NOMO-1 treated with dmso at 0.1 percent for 144 hours (cell line): ENCODE results near the gene SHISA6.

Experiments
- DNase-seq: peaks from one replicate; lab custom pipeline; 2025; ENCODE audit not compliant: unreplicated experiment; lab: John Stamatoyannopoulos, UW

The SHISA6 gene

GRCh38 chr17:11240841-11241610 is at the start of gene SHISA6:
Gene SHISA6 (plus strand): TSS chr17:11241213.
- no peak for DNase-seq

GRCh38 chr17:11195801-11196200 is 45.2 kb upstream of the SHISA6 start:
- no peak for DNase-seq

DNA sequence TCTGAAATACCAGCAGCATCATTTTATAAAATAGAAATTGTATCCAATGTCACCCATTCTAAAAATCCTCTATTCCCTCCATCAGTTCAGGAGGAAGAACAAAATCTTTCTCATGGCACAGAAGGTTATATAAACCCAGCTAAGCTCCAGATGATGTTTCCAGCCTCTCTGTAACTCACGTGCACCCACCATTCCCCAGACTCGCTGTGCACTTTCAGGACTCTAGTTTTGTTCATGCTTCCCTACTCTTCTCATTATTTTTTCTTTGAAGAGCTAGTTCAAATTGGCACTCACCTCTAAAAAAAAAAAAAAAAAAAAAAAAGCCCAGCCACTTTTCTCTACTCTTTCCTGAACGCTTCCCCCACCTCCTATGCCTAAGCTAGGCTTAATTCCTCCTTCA is 36.0 kb upstream of the SHISA6 start:
- no peak for DNase-seq

DNA sequence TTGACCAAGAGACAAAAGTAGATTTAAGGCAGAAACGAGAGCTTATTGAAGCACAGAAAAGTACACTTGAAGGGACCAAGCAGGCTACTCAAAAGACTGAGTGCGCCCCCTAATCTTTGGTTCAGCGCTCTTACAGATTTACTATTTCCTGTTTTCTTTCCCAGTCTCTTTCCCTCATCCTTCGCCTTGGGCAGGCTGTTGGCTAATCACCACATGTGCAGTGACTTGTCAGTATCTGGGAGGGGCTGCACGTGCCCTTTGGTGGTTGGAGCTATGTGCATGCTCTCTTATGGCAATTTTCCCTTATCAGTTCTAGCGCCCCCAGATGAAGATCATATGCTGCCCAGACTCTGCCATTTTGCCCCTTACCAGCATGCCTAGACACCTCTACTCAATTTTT is 35.4 kb upstream of the SHISA6 start:
- no peak for DNase-seq

GRCh38 chr17:11209906-11210305 is 31.1 kb upstream of the SHISA6 start:
- DNase-seq = no peak

GRCh38 chr17:11212792-11213191 is 28.2 kb upstream of the SHISA6 start:
- no peak for DNase-seq

GRCh38 chr17:11216976-11217375 is 24.0 kb upstream of the SHISA6 start:
- no peak for DNase-seq

DNA sequence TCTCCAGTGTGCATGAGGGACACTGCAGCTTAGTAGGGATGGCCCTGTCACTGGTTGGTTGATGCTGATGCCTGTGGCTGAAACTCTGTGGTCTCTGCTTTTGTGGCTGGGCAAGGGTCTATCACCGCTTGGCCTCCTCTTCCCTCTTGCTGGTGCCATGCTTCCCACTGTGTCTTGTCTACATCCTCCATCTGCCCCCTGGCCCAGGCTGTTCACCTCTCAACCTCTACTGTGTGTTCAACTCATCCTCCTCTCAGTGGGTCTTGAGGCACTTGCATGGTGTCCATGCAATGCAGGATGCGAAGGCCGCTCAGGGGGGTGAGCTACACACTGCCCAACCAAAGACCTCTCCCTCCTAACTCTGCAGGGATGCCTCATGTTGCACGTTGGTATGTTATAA is 19.8 kb upstream of the SHISA6 start:
- no peak for DNase-seq

DNA sequence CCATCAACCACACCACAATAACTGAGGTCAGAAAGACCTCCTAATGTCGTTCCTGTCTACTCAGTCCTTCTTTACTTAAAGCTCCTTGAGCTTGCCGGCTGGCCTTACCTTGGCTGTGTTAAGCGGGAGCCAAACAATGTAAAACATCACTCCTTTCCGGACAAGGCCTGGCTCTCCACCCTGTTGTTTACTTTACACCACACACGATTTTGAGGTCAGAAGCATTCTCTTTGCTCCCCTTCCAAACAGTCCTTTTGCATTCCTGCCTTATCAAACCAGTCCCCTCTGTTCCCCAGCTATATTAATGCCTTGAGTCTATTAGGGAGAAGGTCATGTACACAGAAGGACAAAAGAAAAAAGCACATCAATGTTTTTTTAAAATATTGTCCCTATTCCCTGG is 19.3 kb upstream of the SHISA6 start:
- no peak for DNase-seq

DNA sequence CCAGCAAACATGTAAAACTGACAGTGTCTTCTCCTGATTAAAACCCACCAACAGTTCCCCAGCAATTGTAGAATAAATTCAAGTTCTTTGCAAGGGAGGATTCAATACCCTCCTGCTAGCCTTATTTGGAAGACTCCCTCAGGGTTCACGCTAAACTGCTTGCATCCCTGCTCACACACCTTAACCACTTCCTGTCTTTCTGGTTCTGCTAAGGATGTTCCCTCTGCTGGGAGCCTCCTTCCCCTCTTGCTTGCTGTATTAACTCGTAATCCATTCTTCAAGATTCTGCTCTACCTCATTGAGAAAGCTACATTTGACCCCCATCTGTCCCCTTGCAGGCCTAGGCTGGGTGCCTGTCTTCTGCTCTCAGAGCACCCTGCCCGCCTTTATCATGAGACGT is 2.3 kb upstream of the SHISA6 start:
- no peak for DNase-seq

GRCh38 chr17:11239379-11239970 is 1.5 kb upstream of the SHISA6 start:
- no peak for DNase-seq

DNA sequence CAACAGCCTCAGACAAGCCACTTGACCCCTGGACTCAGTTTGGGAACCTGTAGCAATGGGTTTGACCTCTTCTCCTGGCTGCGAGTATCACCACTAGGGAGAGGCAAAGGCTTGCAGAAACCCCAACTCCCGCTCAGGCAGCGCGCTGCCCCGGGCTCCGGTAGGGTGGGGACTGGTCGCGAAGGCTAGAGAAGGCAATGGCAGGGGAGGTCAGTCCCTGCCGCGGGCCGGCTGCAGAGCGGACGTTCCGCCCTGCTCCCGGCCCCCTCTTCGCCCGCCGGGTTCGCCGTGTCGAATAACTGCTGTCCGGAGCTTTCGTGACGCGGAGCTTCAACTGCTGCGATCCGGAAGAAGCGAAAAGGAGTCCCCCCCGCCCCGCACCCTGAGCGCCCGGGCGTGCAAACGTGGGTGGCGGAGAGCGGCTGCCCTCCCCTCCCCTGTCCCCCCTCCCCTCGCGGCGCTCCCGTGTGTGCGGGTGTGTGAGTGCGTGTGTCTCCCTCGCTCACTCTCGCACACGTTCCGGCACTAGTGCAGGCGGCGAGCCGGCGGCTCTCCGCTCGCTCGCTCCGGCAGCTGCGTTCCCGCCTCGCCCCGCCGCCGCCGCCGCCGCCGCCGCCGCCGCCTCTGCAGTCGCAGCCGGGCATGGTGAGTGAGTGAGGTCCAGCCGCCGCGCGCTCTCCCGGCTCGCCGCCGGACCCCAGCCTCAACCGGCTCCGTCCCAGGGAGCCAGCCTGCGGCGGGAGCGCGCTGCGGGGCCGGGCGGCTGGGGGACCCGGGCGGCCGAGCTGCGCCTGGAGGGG is 772 bp upstream of the SHISA6 start:
- no peak for DNase-seq

GRCh38 chr17:11241611-11242226 is 706 bp downstream of the SHISA6 start:
- DNase-seq = no peak

- no peak for DNase-seq
Observed at GRCh38 chr17:11242411-11242810, 1.4 kb downstream of the SHISA6 start.

GRCh38 chr17:11244776-11245175 is 3.8 kb downstream of the SHISA6 start:
- no peak for DNase-seq

- DNase-seq = no peak
Observed at GRCh38 chr17:11245187-11245586, 4.2 kb downstream of the SHISA6 start.

GRCh38 chr17:11245791-11246190 is 4.8 kb downstream of the SHISA6 start:
- no peak for DNase-seq

DNA sequence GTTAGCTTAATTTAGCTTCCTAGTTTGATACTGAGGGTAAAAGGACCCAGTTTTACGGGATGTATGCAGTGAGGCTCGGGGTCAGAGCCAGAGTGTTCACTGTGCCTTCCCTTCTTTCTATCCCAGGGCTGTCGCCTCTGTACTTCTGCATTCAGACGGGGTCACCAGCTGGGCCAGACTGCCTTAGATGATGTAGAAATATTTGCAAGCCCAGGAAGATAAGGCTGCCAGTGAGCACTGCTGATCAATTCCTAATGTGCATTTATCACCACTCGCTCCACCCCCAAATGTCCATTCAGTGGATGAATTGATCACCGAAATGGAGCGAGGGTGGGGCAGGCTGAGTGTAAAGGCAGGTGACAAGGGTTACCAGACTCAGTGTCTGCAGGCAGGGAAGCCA is 9.1 kb downstream of the SHISA6 start:
- DNase-seq = no peak

GRCh38 chr17:11251561-11252107 is 10.6 kb downstream of the SHISA6 start:
- DNase-seq = no peak

DNA sequence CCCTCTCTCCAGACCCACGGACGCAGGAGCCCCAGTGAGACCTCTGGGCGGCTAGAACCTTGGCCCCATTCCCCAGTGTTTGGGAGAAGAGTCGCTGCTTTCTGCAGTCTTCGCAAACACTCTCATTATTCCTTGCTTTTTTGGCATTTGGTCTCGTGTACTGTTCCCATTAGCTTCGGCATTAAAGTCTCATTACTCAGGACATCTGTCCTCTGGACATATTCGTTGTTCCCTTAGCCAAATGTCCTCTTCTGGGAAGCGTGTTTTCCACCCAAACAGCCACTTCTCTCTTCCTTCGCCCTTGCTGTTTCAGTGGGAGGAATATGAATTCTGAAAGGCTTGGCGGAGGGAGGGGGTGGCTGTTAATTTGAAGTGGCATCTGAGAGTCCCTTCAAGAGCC is 11.1 kb downstream of the SHISA6 start:
- no peak for DNase-seq

- no peak for DNase-seq
Observed at GRCh38 chr17:11256877-11257276, 15.9 kb downstream of the SHISA6 start.
